OCI-LY7 (cell line): ENCODE results near the gene LRRC59. TPM values are rescaled to one million over a fixed set of nuclear protein-coding genes. Genes with fewer than 3 reads are reported as not detected.

Source experiments
- BruUV-seq: library from RNA; stranded (reverse); fragments of 400-500 nt; replicated peaks from 2 replicates; lab custom pipeline; 2021; lab: Mats Ljungman, UMichigan
- CTCF ChIA-PET: fragments of 300-600 bp; sonication (Branson Sonifier 250); formaldehyde crosslinking; loops from one replicate; lab custom pipeline; 2022; ENCODE audit warnings: antibody characterized with exemption; ENCODE audit not compliant: unreplicated experiment; lab: Charles Lee
- POLR2A ChIA-PET: fragments of 300-600 bp; sonication (Branson Sonifier 250); formaldehyde crosslinking; loops from one replicate; lab custom pipeline; 2022; ENCODE audit warnings: antibody characterized with exemption; lab: Charles Lee
- DNase-seq: peaks from one replicate; pipeline ENCODE4 v3.0.0-alpha.2; 2015; ENCODE audit warnings: low spot score
- H2AFZ ChIP-seq: fragments of 200-600 bp; sonication (generic), shearing (Covaris generic); 2 replicates; pipeline ENCODE4 v1.6.1; 2014; ENCODE audit warnings: mild to moderate bottlenecking, antibody characterized with exemption, low read length, moderate library complexity
- H3K27ac ChIP-seq: fragments of 200-600 bp; sonication (generic); 2 replicates; pipeline ENCODE4 v1.5.1; 2014; ENCODE audit warnings: mixed run types, low read depth, mild to moderate bottlenecking, moderate library complexity, low read length, inconsistent platforms; ENCODE audit not compliant: poor library complexity, severe bottlenecking
- H3K36me3 ChIP-seq: fragments of 200-600 bp; sonication (generic); 2 replicates; pipeline ENCODE4 v1.6.1; 2014; ENCODE audit warnings: mild to moderate bottlenecking, antibody characterized with exemption, low read length, moderate library complexity, mixed read lengths; ENCODE audit not compliant: insufficient read depth
- H3K4me1 ChIP-seq: fragments of 200-600 bp; sonication (generic); 2 replicates; pipeline ENCODE4 v1.5.1; 2014; ENCODE audit warnings: mild to moderate bottlenecking, low read length; ENCODE audit not compliant: insufficient read depth, poor library complexity, severe bottlenecking
- H3K4me2 ChIP-seq: fragments of 200-600 bp; sonication (generic); 2 replicates; pipeline ENCODE4 v1.6.1; 2014; ENCODE audit warnings: mild to moderate bottlenecking, low read length
- H3K4me3 ChIP-seq: fragments of 200-600 bp; sonication (generic); 2 replicates; pipeline ENCODE4 v1.5.1; 2014; ENCODE audit warnings: mild to moderate bottlenecking, low read depth, low read length; ENCODE audit not compliant: poor library complexity, severe bottlenecking
- H3K79me2 ChIP-seq: fragments of 200-600 bp; sonication (generic); 2 replicates; pipeline ENCODE4 v1.6.1; 2016; ENCODE audit warnings: low read depth, mild to moderate bottlenecking, low read length, moderate library complexity, mixed read lengths; ENCODE audit not compliant: insufficient read depth
- H3K9me2 ChIP-seq: fragments of 200-600 bp; sonication (generic); 2 replicates; pipeline ENCODE4 v1.6.1; 2016; ENCODE audit warnings: mild to moderate bottlenecking, low read length, mixed read lengths; ENCODE audit not compliant: insufficient read depth
- H3K9me3 ChIP-seq: fragments of 200-600 bp; sonication (generic); 2 replicates; pipeline ENCODE4 v1.6.1; 2014; ENCODE audit warnings: mild to moderate bottlenecking, mixed run types, low read length, mixed read lengths
- H4K20me1 ChIP-seq: fragments of 200-600 bp; sonication (generic); 2 replicates; pipeline ENCODE4 v1.6.1; 2014; ENCODE audit warnings: mild to moderate bottlenecking, antibody characterized with exemption, low read length, moderate library complexity, mixed read lengths; ENCODE audit not compliant: insufficient read depth
- CTCF ChIP-seq: fragments of 200-600 bp; sonication (generic); conservative IDR thresholded peaks from 2 replicates; pipeline ENCODE4 v1.5.1; 2014; ENCODE audit warnings: mild to moderate bottlenecking, antibody characterized with exemption, low read length, moderate library complexity, mixed read lengths
- EZH2phosphoT487 ChIP-seq: fragments of 200-600 bp; sonication (generic); IDR thresholded peaks from 2 replicates; pipeline ENCODE4 v1.6.1; 2018; ENCODE audit warnings: low read depth, borderline replicate concordance, mild to moderate bottlenecking, mixed run types, antibody characterized with exemption, low read length, moderate library complexity, mixed read lengths
- intact Hi-C: fragments of 100-400 bp; cut with micrococcal nuclease; formaldehyde crosslinking; loops from one replicate; pipeline ENCODE4 v1.10.0; 2022; ENCODE audit not compliant: unreplicated experiment
- total RNA-seq, 2 experiments: library from RNA; depleted of rRNA in 1 of 2; stranded (reverse); fragments of >200 nt in 1 of 2; shearing (Covaris generic) in 1 of 2; gene quantifications; 2 replicates each; pipeline ENCODE4 v1.2.3, GENCODE V29; 2014 to 2022

LRRC59 gene
- total RNA-seq, 2 experiments from 2014 or later, result 87.4 to 125 TPM

- no TSS peak for BruUV-seq
- Histone ChIP-seq H3K36me3 (no peaks in the 10 kb centered on the region), H3K4me1 (peaks cover 36% of the 10 kb centered on the region), H4K20me1 (no peaks in the 10 kb centered on the region), H3K9me3 (no peaks in the 10 kb centered on the region), H3K27ac (peak within 1 kb of the TSS; percentile 54), H3K9me2 (no peaks in the 10 kb centered on the region), H3K4me2 (peak within 1 kb of the TSS; percentile 80), H2AFZ (peak within 1 kb of the TSS; percentile 85; the same call in 1 of the 2 replicates), H3K79me2 (no peaks in the 10 kb centered on the region), H3K4me3 (peak within 1 kb of the TSS; percentile 76)
- CTCF ChIA-PET, result interaction anchor here (0.6 to 1.1 kb wide), 2 partner anchors 29 to 65 kb away, joined by 4 to 13 read pairs; partner anchors contain the start of gene LRRC59
- intact Hi-C loops, result loop anchor here (2.0 kb wide), 1 partner anchor 53 kb away; the partner anchor contains the start of gene RSAD1
- TF ChIP-seq CTCF (no peak), EZH2phosphoT487 (no peak)
- POLR2A ChIA-PET, result interaction anchor here (0.7 to 2.2 kb wide), 2 partner anchors 28 to 53 kb away, joined by 3 to 11 read pairs; partner anchors contain the start of genes LRRC59 and RSAD1
- peak; percentile 67 for DNase-seq
Observed at GRCh38 chr17:50425682-50426471, 28.6 kb upstream of the LRRC59 start, which contains the start of gene ACSF2. ACSF2 (plus strand) TSS chr17:50426218; CDS start chr17:50426262, 44 bp downstream.

- CTCF ChIA-PET, result interaction anchor here (0.6 kb wide), 2 partner anchors 28 to 64 kb away, joined by 3 to 13 read pairs; partner anchors contain the start of gene LRRC59
- intact Hi-C loops, result no loop called here
- Histone ChIP-seq H3K27ac (no peak overlapping the region), H3K9me3 (no peaks in the 10 kb centered on the region), H2AFZ (peak overlapping the region; percentile 85; the same call in 1 of the 2 replicates), H3K36me3 (no peaks in the 10 kb centered on the region), H3K9me2 (no peaks in the 10 kb centered on the region), H3K79me2 (no peaks in the 10 kb centered on the region), H4K20me1 (no peaks in the 10 kb centered on the region), H3K4me3 (peak overlapping the region; percentile 76), H3K4me1 (peaks cover 40% of the 10 kb centered on the region), H3K4me2 (peak overlapping the region; percentile 80)
- POLR2A ChIA-PET, result interaction anchor here (2.2 kb wide), 1 partner anchor 28 kb away, joined by 11 read pairs; the partner anchor contains the start of gene LRRC59
- no TSS peak for BruUV-seq
- DNase-seq, result no peak
- no peak for TF ChIP-seq EZH2phosphoT487
- no peak for TF ChIP-seq CTCF
Observed at GRCh38 chr17:50424996-50425681, 27.8 kb upstream of the LRRC59 start.
